Stimulated activated naive CD4-positive, alpha-beta T cell treated with Interleukin-2 at 50 U/mL for 16 hours (primary cell): Measurements from ENCODE around the gene TSPAN32.

Experiments
- DNase-seq: peaks from one replicate; lab custom pipeline; 2025; lab: John Stamatoyannopoulos, UW

The TSPAN32 gene

GRCh38 chr11:2289350-2289749 is 12.5 kb upstream of the TSPAN32 start:
- DNase-seq, result no peak

GRCh38 chr11:2289859-2290258 is 12.0 kb upstream of the TSPAN32 start:
- DNase-seq, result no peak

- no peak for DNase-seq
Observed at GRCh38 chr11:2290351-2290841, 11.4 kb upstream of the TSPAN32 start.

- DNase-seq, result no peak
Observed at GRCh38 chr11:2293531-2293971, 8.3 kb upstream of the TSPAN32 start.

GRCh38 chr11:2293984-2294925 is 7.6 kb upstream of the TSPAN32 start:
- DNase-seq, result no peak

- DNase-seq, result no peak
Observed at GRCh38 chr11:2294926-2295290, 6.9 kb upstream of the TSPAN32 start.

GRCh38 chr11:2295971-2296912 is 5.6 kb upstream of the TSPAN32 start:
- no peak for DNase-seq

GRCh38 chr11:2296913-2297622 is 4.7 kb upstream of the TSPAN32 start:
- no peak for DNase-seq

GRCh38 chr11:2297623-2298030 is 4.2 kb upstream of the TSPAN32 start:
- DNase-seq, result no peak

GRCh38 chr11:2298131-2298794 is 3.5 kb upstream of the TSPAN32 start:
- DNase-seq, result no peak

GRCh38 chr11:2298795-2299761 is 2.7 kb upstream of the TSPAN32 start:
- DNase-seq, result no peak

GRCh38 chr11:2299773-2300172 is 2.0 kb upstream of the TSPAN32 start:
- DNase-seq, result no peak

GRCh38 chr11:2300290-2300935 is 1.4 kb upstream of the TSPAN32 start:
- no peak for DNase-seq

- DNase-seq, result peak; percentile 16
Observed at GRCh38 chr11:2300936-2301630, 730 bp upstream of the TSPAN32 start.

- DNase-seq, result no peak
Observed at GRCh38 chr11:2302306-2302895, 588 bp downstream of the TSPAN32 start.

- no peak for DNase-seq
Observed at GRCh38 chr11:2302896-2303626, 1.2 kb downstream of the TSPAN32 start.

GRCh38 chr11:2303627-2304505 is 2.1 kb downstream of the TSPAN32 start:
- no peak for DNase-seq
